Measurements from ENCODE around the gene CFHR4.

DNA sequence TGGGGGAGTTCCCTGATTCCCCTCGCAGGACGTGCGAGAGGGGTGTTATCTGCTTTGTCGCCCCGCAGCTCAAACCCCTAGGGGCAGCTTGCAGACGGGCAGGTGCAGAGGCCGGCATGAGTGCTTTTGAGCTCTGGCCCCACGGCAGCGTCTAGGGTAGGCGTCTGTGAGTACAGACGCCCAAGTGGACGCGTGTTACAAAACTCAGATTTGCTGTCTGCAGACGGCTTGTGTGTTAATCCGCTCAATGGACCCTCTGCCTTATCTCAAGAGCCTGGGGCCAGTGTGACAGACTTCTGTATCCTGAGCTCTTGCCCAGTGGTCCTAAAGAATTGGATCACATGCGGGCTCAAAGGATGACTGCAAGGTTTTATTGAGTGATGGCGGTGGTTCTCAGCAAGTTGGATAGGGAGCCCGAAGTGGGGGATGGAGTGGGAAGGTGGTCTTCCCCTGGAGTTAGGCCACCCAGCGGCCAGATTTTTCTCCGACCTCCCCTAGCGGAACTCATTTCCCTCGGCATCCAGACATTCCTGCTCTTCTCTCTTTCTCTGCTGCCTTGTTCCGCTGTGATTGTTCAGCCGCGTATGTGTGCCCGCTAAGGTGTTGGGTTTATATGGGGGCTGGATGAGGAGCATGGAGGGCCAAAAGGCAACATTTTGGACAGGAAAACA, 9.4 kb downstream of the CFHR4 start:
- TF ChIP-seq POLR2A (IDR thresholded peaks at IDR 0.05): no peak
- no peak for TF ChIP-seq CTCF (IDR thresholded peaks at IDR 0.05)
